GM21367 (cell line): ENCODE results near the gene ABHD12.

Source experiments
- ATAC-seq: cut with Tn5 transposase; IDR thresholded peaks from one replicate; pipeline ENCODE4 v1.9.1; 2021; ENCODE audit not compliant: unreplicated experiment

Gene ABHD12

DNA sequence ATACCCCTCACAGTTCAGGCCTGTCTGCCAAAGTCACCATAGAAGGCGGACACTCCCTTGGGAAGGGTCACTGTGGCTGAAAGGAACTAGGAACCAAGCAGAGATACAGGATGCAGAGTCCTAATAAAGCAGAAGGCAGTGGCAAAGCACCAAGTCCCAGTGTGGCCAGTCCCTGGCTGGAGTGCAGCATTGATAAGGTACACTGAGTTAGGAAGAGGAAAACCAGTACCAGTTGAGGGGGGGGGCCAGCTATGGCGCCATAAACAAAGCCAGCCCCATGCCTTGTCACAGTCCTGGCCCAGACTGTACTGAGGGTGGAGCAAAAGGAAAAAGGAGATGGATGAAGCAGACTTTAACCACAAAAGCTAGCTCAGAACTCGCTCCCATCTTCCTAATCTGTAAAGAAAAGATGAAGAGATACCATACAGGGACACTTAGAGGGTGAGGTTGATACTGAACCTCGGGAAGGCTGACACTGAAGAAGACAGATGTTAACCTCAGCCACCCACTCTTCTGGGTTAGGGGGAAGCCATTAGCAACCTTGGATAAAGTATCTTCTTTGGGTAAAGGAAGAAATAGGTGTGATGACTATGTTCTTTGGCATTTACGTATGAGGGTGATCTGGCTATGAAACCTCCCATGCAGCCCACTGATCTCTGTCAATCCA lies 7.8 kb downstream of the ABHD12 start:
- ATAC-seq: no peak

DNA sequence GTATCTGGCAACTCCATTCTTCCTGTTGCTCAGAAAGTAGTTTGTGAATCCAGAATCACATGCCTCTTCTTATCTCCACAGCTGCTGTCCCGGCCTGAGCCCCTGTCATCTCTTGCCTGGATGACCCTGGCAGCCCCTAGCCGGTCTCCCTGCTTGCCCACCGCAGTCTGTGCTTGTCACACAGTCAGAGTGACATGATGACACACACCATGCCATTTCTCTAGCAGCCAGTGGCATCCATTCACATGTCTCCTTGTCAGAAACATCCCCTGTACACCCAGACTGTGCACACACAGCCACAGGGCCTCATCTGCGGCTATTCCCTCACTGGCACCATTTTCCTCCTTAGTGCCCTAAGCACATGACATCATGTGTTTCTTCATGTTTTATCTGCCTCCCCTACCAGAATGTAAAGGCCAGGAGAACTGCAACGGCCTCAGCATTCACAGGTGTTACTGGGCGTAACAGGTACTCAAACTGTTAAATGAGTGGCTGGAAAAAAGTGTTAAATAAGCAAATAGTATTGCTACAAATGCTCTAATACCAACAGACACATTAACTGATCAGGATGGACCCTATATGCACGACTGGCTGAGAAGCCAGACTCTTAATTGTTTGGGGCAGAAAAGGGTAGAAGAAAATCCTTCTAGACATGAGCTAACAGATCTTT lies 9.6 kb downstream of the ABHD12 start:
- no peak for ATAC-seq

DNA sequence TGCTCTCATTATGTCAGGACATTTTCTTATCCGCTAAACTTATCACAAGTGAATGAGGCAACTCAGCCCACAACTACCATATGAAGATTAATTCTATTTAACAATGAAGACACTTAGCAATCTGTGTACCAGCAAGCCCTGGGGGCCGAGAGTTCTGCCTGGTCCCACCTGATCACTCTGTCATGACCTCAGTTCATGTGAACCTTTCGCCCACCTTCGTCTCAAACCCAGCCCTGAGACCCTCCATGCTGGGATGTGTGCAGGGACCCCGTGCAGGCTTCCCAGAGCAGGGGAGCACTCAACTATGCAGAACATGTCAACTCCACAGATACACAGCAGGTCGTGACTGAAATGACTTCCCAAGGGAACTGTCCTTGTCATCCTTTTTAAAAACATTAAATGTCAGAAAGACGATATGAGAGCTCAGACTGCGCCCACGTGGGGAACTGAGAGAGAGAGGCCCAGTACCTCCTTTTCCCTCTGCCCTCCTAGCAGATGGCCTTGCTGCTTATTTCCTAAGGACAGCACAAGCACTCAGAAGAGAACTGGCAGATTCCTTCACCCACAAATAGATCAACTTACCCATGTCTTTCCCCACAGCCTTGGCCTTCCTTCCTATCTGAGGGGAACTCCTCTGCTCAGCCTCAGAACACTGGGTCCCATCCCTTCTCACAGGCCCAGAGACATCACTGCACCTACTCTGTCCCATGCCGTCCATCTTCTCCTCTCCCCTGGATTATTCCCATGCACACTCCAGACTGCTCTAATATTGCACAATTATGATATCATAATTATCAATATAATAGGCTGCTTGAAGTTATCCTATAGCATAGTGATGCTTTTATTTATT lies 11.5 kb downstream of the ABHD12 start:
- ATAC-seq: no peak

DNA sequence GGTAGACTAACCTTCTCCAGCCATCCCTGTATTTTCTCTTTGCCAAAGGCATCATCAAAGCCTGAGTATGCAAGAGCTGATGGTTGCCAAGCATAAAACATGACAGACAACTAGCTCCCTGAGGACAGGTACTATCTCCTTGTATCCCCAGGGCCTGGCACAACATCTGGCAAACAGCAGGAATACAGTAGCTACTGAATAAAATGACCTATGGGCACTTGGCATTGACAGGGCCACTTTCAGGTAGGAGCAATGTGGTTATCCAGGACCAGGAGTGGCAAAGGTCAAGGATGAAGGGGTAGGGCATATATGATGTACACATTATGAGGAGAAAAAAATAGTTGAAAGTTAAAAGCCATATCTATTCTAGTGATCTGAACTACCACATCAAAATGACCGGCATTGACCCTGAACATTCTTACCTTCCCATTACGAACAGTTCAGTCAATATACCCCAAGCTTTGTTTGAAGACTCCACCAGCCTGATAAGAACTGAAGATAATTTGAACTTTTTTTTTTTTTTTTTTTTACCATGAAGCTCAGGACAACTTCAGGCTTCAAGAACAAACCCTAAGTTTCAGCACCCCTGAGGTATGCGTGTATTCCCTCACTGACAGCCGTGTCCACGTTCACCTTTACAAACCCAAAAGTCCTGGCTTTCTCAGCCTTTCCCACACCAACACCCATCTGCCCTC lies 12.3 kb downstream of the ABHD12 start:
- ATAC-seq: no peak

DNA sequence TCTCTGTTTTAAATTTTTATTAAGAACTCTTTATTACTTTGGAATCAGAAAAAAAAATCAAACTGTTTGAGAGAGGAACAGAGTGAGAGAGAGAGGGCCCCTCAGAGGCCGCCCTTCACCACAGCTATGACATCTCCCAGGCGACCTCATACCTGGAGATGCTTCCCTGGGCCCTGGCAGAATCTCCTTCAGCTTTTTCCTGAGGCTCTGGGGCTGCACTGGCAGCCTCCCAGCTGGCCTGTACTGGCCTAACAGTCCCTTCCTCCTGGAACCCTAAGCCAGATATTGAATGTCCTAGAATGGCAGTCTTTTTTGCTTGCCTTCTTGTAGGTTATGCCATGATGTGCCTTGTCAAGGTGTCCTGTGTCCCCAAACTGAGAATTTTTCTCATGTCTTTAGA lies 13.7 kb downstream of the ABHD12 start:
- no peak for ATAC-seq

DNA sequence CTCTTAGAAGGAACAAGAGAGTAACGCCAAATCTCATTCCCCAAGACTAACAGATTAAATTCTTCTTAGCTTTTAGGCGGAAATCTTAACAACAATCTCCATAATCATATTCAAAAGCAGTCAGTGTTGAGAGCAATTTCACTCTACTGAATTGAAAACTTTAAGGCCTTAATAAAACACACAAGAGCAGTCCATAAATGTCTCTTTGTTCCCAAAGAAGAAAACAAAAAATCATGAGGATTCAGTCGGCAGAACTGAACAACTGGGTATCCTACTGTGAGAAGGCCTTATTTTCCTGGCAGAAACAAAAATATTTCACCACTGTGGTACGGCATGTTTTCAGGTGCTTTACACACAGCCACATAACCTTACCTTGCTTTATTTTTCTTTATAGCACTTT lies 14.4 kb downstream of the ABHD12 start:
- ATAC-seq: no peak

DNA sequence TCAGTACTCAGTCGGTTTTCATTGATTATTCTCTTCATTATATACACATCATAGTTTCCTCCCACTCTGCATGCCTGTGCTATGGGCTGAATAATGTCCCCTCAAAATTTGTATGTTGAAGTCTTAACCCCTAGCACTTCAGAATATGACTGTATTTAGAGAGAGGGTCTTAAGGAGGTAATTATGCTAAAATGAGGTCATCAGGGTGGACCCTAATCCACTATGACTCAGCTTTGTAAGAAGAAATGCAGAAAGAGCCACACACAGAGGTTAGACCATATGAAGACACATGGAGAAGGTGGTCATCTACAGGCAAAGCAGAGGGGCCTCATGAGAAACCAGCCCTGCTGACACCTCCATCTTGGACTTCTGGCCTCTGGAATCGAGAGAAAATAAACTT lies 15.8 kb downstream of the ABHD12 start:
- no peak for ATAC-seq

DNA sequence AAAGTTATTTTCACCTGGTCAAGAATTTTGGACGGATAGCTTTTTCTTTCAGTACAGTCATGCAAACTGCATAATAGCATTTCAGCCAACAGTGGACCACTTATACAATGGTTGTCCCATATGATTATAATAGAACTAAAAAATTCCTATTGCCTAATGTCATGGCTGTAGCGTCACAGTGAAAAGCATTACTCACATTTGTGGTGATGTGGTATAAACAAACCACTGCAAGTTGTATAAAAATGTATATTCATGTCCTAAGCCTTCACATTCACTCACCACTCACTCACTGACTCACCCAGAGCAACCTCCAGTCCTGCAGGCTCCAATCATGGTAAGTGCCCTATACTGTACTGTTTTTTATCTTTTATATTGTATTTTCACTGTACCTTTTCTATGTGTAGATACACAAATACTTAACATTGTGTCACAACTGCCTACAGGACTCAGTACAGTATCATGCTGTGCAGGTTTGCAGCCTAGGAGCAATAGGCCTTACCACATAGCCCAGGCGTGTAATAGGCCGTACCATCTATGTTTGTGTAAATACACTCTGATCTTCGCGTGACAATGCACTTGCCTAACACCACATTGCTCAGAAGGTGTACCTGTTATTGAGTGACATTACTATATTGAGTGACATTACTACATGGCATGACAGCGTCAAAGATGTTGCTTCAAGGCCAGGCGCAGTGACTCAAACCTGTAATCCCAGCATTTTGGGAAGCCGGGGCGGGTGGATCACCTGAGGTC lies 17.9 kb downstream of the ABHD12 start:
- no peak for ATAC-seq

DNA sequence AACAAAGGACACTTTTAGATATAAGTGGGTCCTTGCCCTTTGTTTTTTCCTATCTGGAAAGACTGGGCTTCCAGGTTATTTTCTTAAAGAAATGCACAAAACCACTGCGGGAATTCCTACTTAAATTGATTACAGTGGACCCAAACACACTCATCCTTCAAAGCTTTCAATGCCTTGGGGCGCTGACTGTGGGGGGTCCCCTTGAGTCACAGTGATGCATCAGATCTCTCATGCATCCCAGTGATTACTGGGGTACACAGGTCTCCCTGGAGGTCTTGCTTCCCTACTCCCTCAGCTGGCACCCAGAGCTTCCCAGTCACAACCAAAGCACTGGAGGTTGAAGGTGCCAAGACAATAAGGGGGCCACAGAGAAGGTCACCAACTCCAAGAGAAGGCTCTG lies 20.7 kb downstream of the ABHD12 start:
- ATAC-seq: no peak

DNA sequence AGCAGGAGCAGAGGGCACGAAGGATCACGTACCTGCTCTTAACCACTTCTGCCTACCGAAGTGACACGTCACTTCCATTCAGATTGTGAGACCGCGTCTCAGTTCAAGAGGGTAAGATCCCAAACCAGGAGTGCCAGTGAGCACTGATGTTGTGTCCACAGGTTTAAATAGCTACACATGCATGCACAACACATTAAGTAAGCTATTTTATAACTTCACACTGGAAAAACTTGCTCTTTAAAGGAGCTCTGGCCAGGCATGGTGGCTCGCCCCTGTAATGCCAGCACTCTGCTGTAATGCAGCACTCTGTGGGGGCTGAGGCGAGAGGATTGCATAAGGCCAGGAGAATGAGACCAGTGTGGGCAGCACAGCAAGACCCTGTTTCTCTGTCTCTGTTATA lies 21.1 kb downstream of the ABHD12 start:
- ATAC-seq: no peak

DNA sequence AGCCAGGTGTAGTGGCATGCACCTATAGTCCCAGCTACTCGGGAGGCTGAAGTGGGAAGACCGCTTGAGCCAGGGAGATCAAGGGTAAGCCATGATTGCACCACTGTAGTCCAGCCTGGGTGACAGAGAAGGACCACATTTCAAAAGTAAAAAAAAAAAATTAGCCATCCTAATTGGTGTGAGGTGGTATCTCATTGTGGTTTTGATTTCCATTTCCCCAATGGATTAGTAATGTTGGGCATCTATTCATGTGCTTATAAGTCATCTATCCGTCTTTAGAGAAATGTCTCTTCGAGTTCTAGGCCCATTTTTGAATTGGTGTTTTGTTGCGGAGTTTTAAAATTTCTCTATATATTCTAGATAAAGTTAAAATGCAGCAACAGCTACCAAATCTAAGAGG lies 21.7 kb downstream of the ABHD12 start:
- ATAC-seq: no peak

DNA sequence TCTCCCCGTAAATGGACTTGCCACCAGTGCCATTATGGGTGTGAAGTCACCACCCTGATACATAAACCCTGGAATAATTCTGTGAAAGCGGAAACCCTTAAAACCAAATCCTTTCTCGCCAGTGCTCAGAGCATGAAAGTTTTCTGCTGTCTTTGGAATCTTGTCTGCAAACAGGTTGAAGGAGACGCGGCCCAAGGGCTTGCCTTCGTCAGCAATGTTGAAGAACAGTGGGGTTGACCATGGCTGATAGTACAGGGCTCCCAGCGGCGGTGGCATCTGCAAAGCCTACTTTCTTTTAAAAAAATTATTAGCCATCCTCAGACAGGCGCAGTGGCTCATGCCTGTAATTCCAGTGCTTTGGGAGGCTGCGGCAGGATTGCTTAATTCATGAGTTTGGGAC lies 22.1 kb downstream of the ABHD12 start:
- ATAC-seq: no peak

DNA sequence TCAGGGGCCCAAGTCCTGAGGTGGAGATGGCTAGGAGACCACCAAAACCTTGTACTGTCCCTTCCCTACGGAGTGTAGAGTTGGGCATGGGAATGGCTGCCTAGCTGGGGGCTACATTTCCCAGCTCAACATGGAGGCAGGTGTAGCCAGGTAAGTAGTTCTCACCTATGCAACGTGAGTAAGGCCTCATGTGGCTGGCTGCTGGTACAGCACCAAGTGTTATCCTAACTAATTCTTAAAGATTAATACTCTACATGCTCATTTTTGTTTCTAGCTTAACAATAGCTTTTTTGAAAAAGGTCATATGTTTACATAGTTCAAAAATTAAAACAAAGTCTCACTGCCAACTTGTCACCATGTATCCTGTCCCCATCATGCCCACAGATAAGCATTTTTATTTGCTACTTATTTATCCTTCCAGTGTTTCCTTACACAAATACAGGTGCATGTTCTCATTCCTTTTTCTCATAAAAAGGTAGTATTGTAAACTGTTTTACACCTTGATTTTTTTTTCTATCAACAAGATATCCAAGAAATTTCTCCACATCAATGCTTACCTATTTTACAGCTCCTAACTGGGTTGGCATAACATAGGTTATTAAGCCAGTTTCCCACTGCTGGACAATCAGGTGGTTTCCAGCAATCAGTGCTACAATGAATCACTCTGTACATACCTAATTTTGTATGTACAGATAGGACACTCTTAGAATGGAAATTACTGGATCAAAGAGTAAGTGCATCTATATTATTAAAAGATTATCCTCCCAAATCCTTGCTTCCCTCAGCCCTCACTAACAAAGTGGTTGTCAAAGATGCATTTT lies 25.5 kb downstream of the ABHD12 start:
- ATAC-seq: no peak

DNA sequence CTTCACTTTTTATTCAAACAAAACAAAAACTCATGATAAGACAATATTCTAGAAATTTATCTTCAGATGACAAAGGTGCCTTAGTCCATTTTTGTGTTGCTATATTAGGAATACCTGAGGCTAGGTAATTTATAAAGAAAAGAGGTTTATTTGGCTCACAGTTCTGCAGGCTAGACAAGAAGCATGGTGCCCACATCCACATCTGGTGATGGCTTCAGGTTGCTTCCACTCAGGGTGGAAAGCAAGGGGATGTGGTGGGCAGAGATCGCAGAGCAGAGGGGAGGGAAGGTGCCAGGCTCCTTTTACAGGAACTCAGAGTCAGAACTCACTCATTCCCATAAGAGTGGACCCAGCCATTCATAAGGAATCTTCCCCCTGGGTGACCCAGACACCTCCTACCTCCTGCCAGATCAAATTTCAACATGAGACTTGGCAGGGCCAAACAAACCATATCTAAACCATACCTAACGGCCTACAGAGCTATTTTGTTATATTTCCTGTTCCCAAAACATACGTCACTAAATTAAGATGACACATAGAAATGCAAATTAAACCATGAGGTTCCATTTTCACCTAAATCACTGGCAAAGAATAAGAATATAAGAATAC lies 26.4 kb downstream of the ABHD12 start:
- ATAC-seq: no peak

DNA sequence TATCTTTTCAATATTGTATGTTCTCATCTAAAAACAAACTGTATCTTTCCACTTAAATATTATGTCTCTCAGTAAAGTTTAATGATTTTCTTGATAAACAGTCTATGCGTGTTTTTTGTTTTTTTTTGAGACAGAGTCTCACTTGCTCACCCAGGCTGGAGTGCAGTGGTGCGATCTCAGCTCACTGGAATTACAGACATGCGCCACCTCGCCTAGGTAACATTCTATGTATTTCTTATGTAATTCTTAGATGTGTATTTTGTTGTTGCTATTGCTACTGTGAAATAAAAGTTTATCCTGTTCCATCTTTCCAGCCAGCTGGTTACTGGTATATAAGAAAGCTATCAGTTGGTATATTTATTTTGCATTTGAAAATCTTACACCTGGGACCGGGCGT lies 29.4 kb downstream of the ABHD12 start:
- no peak for ATAC-seq

DNA sequence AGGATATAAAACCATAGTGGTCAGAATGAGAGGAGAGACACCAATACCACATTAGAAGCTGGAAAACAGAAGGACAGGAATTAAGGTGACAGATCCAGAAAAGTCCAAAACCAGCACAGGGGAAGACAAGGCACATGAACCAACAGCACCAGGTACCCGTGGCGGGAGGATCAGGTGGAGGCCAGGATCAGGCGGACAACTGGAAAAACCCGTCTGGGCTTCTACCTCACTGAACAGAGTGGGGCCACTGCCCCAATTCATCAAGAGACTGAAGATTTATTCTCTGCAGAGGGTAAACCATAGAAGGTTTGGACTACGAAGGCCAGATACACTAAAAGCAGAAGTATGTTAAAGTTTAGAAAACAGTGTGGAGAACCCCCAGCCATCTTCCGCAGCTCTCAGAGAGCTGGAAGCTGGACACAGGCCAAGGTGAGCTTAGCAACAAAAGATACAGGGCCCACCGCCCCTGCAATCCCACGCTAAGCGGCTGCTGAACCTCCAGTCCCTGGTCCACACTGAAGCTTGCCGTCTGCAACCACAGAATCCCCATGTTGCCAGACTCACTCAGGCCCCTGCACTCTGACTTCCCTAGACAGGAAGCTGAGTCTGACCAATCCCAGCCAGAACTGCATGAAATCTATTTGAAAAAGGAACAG lies 29.9 kb downstream of the ABHD12 start:
- ATAC-seq: no peak

DNA sequence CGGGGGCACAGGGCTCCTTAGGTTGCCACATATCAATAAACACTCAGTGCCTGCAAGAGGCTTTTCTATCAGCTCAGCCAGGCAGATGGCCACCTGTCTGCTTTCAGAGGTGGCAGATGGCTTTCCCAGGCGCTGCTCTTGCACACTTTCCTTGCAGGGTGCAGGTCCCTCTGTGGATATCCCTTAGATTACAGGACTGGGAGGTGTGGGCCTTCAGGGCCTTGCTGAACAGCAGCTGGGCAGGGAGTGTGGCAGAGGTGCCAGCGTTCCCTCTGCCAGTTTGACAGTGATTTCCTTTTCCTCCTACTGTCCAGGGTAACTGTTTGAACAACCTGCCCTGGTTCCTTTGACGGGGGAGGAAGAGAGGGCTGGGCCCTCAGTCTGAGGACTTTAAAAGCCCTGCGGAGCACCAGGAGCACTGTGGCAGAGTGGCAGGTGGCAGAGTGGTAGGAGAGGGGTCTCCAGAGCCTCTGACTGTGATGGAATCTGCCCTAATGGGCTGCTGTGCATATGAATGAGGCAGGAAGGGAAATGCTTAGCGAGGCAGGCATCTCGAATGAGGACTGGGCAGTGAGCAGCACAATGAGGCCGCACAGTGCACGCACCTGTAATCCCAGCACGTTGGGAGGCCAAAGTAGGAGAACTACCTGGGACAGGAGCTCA lies 34.2 kb downstream of the ABHD12 start:
- no peak for ATAC-seq

DNA sequence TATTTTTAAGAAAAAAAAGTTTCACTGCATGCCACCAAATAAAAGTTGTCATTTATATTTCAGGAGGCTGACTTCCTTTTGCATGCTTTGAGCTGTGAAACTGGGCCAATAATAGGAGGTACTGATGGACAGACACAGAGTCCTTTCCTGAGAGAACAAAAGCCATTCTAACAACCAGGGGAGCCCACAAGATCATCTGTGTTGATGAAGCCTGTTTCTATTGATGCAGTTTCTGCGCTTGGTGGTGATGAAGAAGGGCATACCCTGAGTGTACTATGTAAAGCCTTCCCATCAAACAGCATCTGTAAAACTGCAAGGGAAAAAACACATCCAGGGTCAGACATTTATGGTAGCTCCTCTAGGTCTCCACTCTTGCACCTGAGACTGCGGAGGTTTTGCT lies 34.8 kb downstream of the ABHD12 start:
- ATAC-seq: no peak
